Thoracic aorta (tissue), 2 donors: Measurements from ENCODE around the gene IMMT. TPM values are rescaled to one million over a fixed set of nuclear protein-coding genes. Genes with fewer than 3 reads are reported as not detected.

ENCODE experiments used
- ATAC-seq: fragments of 150-250 bp; one replicate; pipeline ENCODE4 v1.8.0; 2017; ENCODE audit warnings: low read depth; ENCODE audit not compliant: insufficient number of reproducible peaks, low FRiP score
- DNase-seq: peaks from one replicate; pipeline ENCODE4 v3.0.0-alpha.2; 2020; ENCODE audit warnings: low spot score
- H3K27ac ChIP-seq, 2 donors: fragments of 200-600 bp; sonication (generic); 1 replicate in 1 of 2; 2 replicates in 1 of 2; pipeline ENCODE4 v1.5.1; 2016; ENCODE audit warnings: mild to moderate bottlenecking in 2 of 2, moderate library complexity in 2 of 2
- H3K27me3 ChIP-seq: fragments of 200-600 bp; sonication (generic); replicated peaks from 2 replicates; pipeline ENCODE4 v1.6.0; 2016; ENCODE audit warnings: mild to moderate bottlenecking; ENCODE audit not compliant: insufficient read depth
- H3K36me3 ChIP-seq: fragments of 200-600 bp; sonication (generic); one replicate; pipeline ENCODE4 v1.5.1; 2016
- H3K4me1 ChIP-seq, 2 donors: fragments of 200-600 bp; sonication (generic); 1 replicate in 1 of 2; 2 replicates in 1 of 2; pipeline versions ENCODE4 v1.5.1 to v1.6.0; 2016; ENCODE audit warnings: low read depth in 2 of 2, mild to moderate bottlenecking in 1 of 2; ENCODE audit not compliant: control insufficient read depth in 1 of 2
- H3K4me3 ChIP-seq: fragments of 200-600 bp; sonication (generic); 2 replicates; pipeline ENCODE4 v1.5.1; 2016; ENCODE audit warnings: mild to moderate bottlenecking
- H3K9me3 ChIP-seq: fragments of 200-600 bp; sonication (generic); 2 replicates; pipeline ENCODE4 v1.5.1; 2016
- CTCF ChIP-seq: fragments of 200-600 bp; sonication (generic); IDR thresholded peaks from one replicate; pipeline ENCODE4 v1.5.1; 2019; ENCODE audit warnings: antibody characterized with exemption
- total RNA-seq, 2 donors: library from RNA; depleted of rRNA; stranded (reverse); fragments of >200 nt; gene quantifications; one replicate each; pipeline versions ENCODE4 v1.1.0 to v1.2.3, GENCODE V29; 2016

The IMMT gene
- total RNA-seq, 2 donors from 2014 or later: 33.3 to 54.7 TPM

- H3K36me3 ChIP-seq: peaks cover 4% of the 10 kb centered on the region
- no peak overlapping the region for H3K4me3 ChIP-seq
- peak overlapping the region; percentile 63 to 72 for H3K27ac ChIP-seq
- peaks cover 9 to 21% of the 10 kb centered on the region in 2 donors for H3K4me1 ChIP-seq
- no peak for DNase-seq
- ATAC-seq: no peak
- no peaks in the 10 kb centered on the region for H3K27me3 ChIP-seq
- TF ChIP-seq CTCF: no peak
- no peaks in the 10 kb centered on the region for H3K9me3 ChIP-seq
Observed at GRCh38 chr2:86235196-86235980, 40.1 kb upstream of the IMMT start.

- Histone ChIP-seq H3K4me1 (peaks cover 9 to 21% of the 10 kb centered on the region in 2 donors), H3K9me3 (no peaks in the 10 kb centered on the region), H3K4me3 (no peak overlapping the region), H3K27me3 (no peaks in the 10 kb centered on the region), H3K36me3 (peaks cover 4% of the 10 kb centered on the region), H3K27ac (peak overlapping the region; percentile 63 to 72)
- TF ChIP-seq CTCF: no peak
- ATAC-seq (no peak), DNase-seq (no peak)
Observed at GRCh38 chr2:86234563-86235131, 39.4 kb upstream of the IMMT start.

GRCh38 chr2:86233436-86233835 lies 38.2 kb upstream of the IMMT start:
- Histone ChIP-seq H3K4me1 (peaks cover 9 to 21% of the 10 kb centered on the region in 2 donors), H3K9me3 (no peaks in the 10 kb centered on the region), H3K4me3 (no peak overlapping the region), H3K27ac (peak overlapping the region; percentile 63 to 72), H3K27me3 (no peaks in the 10 kb centered on the region), H3K36me3 (peaks cover 1% of the 10 kb centered on the region)
- no peak for ATAC-seq
- no peak for DNase-seq
- TF ChIP-seq CTCF: no peak

GRCh38 chr2:86232910-86233309 lies 37.6 kb upstream of the IMMT start:
- H3K27me3 ChIP-seq: no peaks in the 10 kb centered on the region
- H3K4me3 ChIP-seq: no peak overlapping the region
- no peak for TF ChIP-seq CTCF
- ATAC-seq (no peak), DNase-seq (no peak)
- H3K27ac ChIP-seq: no peak overlapping the region
- H3K9me3 ChIP-seq: no peaks in the 10 kb centered on the region
- H3K4me1 ChIP-seq: peaks cover 9 to 21% of the 10 kb centered on the region in 2 donors
- no peaks in the 10 kb centered on the region for H3K36me3 ChIP-seq

- Histone ChIP-seq H3K27me3 (no peaks in the 10 kb centered on the region), H3K4me1 (peaks cover 9 to 21% of the 10 kb centered on the region in 2 donors), H3K27ac (peak overlapping the region in 1 of 2 donors; percentile 28), H3K4me3 (no peak overlapping the region), H3K9me3 (no peaks in the 10 kb centered on the region), H3K36me3 (no peaks in the 10 kb centered on the region)
- TF ChIP-seq CTCF: no peak
- ATAC-seq (no peak), DNase-seq (no peak)
Observed at GRCh38 chr2:86232373-86232784, 37.1 kb upstream of the IMMT start.
